K562 (cell line): ENCODE results near the gene DYRK1B. TPM values are rescaled to one million over a fixed set of nuclear protein-coding genes. Genes with fewer than 3 reads are reported as not detected.

Experiments used
- ARID1B ChIP-seq: fragments of 450-650 bp; IDR thresholded peaks from 2 replicates; pipeline ENCODE4 v1.6.1; 2016; ENCODE audit warnings: antibody characterized with exemption, mild to moderate bottlenecking, inconsistent platforms
- ATF1 ChIP-seq, 2 experiments: fragments of 450-650 bp in 1 of 2; IDR thresholded peaks; 2 replicates each; pipeline ENCODE4 v1.6.1; 2016; ENCODE audit warnings: missing compliant biosample characterization in 1 of 2, missing genetic modification characterization in 1 of 2
- BCL6 ChIP-seq: fragments of 250-450 bp; sonication (Bioruptor Pico); IDR thresholded peaks from 2 replicates; pipeline ENCODE4 v1.4.0; 2020
- BRD9 ChIP-seq: fragments of 450-650 bp; IDR thresholded peaks from 2 replicates; pipeline ENCODE4 v1.6.1; 2018; ENCODE audit warnings: low read depth; ENCODE audit not compliant: partially characterized antibody
- CBFA2T2 ChIP-seq: fragments of 450-650 bp; conservative IDR thresholded peaks from 2 replicates; pipeline ENCODE4 v1.6.1; 2017; ENCODE audit warnings: mild to moderate bottlenecking
- DPF2 ChIP-seq: fragments of 450-650 bp; IDR thresholded peaks from 2 replicates; pipeline ENCODE4 v1.6.1; 2016
- EP300 ChIP-seq: IDR thresholded peaks from 2 replicates; pipeline ENCODE4 v1.6.1; 2012; ENCODE audit warnings: low read length, improper control_type of control experiment
- HNRNPUL1 ChIP-seq: fragments of 200-400 bp; formaldehyde crosslinking; IDR thresholded peaks from 2 replicates; pipeline ENCODE4 v1.6.1; 2017; ENCODE audit warnings: low read length
- POLR2A ChIP-seq: fragments of 450-650 bp; conservative IDR thresholded peaks from 2 replicates; pipeline ENCODE4 v1.6.1; 2016
- RFX5 ChIP-seq: IDR thresholded peaks from 2 replicates; pipeline ENCODE4 v1.6.1; 2011; ENCODE audit warnings: low read depth, mild to moderate bottlenecking, improper control_type of control experiment, low read length
- SIN3B ChIP-seq: fragments of 450-650 bp; IDR thresholded peaks from 2 replicates; pipeline ENCODE4 v1.6.1; 2017; ENCODE audit warnings: low read depth, mild to moderate bottlenecking, moderate library complexity
- SLC30A9 ChIP-seq: fragments of 250-450 bp; sonication (Bioruptor Pico); IDR thresholded peaks from 2 replicates; pipeline ENCODE4 v1.8.0; 2022; ENCODE audit warnings: mild to moderate bottlenecking, moderate library complexity
- SMARCA4 ChIP-seq: fragments of 450-650 bp; IDR thresholded peaks from 2 replicates; pipeline ENCODE4 v1.6.1; 2016
- SRSF3 ChIP-seq: fragments of 200-400 bp; formaldehyde crosslinking; IDR thresholded peaks from 2 replicates; pipeline ENCODE4 v1.6.1; 2016; ENCODE audit warnings: mild to moderate bottlenecking, low read length, moderate library complexity; ENCODE audit not compliant: insufficient read depth
- ZNF407 ChIP-seq: fragments of 450-650 bp; IDR thresholded peaks from 2 replicates; pipeline ENCODE4 v1.6.1; 2016; ENCODE audit warnings: low read depth
- polyA plus RNA-seq, 8 experiments: library from polyadenylated mRNA; depleted of rRNA in 4 of 8; stranded (reverse) in 5 of 8; unstranded in 3 of 8; fragments of >200 nt; fragmentation: Nextera tagmentation in 2 of 8; fragmentation: Illumina TruSeq in 1 of 8; extraction: Ambion mirVana in 2 of 8; extraction: Trizol in 1 of 8; gene quantifications; 2 replicates each; pipeline versions ENCODE4 v1.2.1 to v1.2.3, GENCODE V29; 2011 to 2014; ENCODE audit warnings: inconsistent platforms in 1 of 8, missing spikeins in 1 of 8
- total RNA-seq, 7 experiments: library from RNA; depleted of rRNA in 6 of 7; stranded (reverse); fragments of >200 nt in 6 of 7; fragmentation: Illumina TruSeq in 2 of 7; extraction: Trizol in 2 of 7; gene quantifications; 2 replicates each; pipeline versions ENCODE4 v1.2.1 to v1.2.3, GENCODE V29; 2011 to 2021; ENCODE audit warnings: low replicate concordance in 1 of 7
- TF ChIP-seq, protein P1 (sequence below): IDR thresholded peaks from 2 replicates; pipeline ENCODE4 v1.6.1; 2011; ENCODE audit not compliant: insufficient read length; ENCODE audit errors: extremely low read depth
- TF ChIP-seq, protein P2 (sequence below): fragments of 450-650 bp; IDR thresholded peaks from one replicate; pipeline ENCODE4 v1.6.1; 2018; ENCODE audit warnings: mild to moderate bottlenecking, moderate library complexity; ENCODE audit not compliant: partially characterized antibody

The DYRK1B gene
- total and polyA plus RNA-seq, 9 of the 15 experiments (the other 6 are each of a cell fraction or from before 2014, with no cell fraction given), result 0.91 to 5.2 (median 1.5) TPM; not detected in 2

DNA sequence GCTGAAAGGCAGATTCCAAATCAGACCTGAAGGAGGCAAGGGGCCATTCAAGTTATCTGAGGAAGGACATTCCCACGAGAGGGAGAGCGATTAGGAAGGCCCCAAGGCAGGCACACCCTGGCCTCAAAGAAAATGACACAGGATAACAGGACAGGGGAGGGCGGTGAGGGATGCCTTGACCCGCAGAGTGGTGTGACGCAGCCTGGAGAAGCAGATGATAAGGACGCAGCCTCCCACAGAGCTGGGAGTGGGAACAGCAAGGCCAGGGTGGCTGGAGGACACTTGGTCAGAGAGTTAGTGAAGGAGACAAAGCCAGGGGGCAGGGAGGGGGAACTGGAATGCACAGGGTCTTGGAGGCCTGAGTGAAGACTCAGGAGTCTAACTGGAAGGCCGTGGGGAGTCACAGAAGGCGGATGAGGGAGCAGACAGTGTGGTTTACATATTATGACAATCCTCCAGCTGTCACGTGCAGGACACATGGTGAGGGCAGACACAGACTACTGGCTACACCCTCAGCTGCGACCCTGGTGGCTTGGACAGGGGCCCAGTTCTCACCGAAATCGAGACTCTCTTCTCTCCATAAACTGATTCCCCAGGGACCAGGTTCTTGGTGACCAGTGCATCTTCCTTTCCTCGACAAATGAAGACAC lies 5.8 kb upstream of the DYRK1B start (continued):
- TF ChIP-seq, protein P1, sequence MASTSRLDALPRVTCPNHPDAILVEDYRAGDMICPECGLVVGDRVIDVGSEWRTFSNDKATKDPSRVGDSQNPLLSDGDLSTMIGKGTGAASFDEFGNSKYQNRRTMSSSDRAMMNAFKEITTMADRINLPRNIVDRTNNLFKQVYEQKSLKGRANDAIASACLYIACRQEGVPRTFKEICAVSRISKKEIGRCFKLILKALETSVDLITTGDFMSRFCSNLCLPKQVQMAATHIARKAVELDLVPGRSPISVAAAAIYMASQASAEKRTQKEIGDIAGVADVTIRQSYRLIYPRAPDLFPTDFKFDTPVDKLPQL, result no peak
- no peak for TF ChIP-seq HNRNPUL1
- peak; percentile 62 for TF ChIP-seq ARID1B
- no peak for TF ChIP-seq RFX5
- TF ChIP-seq SRSF3, result no peak
- no peak for TF ChIP-seq ATF1 (CRISPR knock-in tag; IDR thresholded peaks at IDR 0.05)
- TF ChIP-seq ATF1 (tag; IDR thresholded peaks at IDR 0.05), result peak; percentile 85
- TF ChIP-seq ZNF407, result no peak
- peak; percentile 52; the same call in 1 of the 2 replicates for TF ChIP-seq DPF2
- TF ChIP-seq SIN3B, result no peak
- no peak for TF ChIP-seq SLC30A9 (CRISPR knock-in tag)
- TF ChIP-seq POLR2A, result no peak; the same call in 1 of the 2 replicates
- TF ChIP-seq BCL6 (CRISPR knock-in tag), result no peak
- no peak for TF ChIP-seq BRD9
- TF ChIP-seq SMARCA4, result peak; percentile 45; the same call in 1 of the 2 replicates
- TF ChIP-seq, protein P2, sequence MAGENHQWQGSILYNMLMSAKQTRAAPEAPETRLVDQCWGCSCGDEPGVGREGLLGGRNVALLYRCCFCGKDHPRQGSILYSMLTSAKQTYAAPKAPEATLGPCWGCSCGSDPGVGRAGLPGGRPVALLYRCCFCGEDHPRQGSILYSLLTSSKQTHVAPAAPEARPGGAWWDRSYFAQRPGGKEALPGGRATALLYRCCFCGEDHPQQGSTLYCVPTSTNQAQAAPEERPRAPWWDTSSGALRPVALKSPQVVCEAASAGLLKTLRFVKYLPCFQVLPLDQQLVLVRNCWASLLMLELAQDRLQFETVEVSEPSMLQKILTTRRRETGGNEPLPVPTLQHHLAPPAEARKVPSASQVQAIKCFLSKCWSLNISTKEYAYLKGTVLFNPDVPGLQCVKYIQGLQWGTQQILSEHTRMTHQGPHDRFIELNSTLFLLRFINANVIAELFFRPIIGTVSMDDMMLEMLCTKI, result no peak
- TF ChIP-seq EP300, result no peak; the same call in 1 of the 2 replicates
- peak; percentile 24; the same call in 1 of the 2 replicates for TF ChIP-seq CBFA2T2
